Measurements from ENCODE around the gene CCDC137. TPM values are rescaled to one million over a fixed set of nuclear protein-coding genes. Genes with fewer than 3 reads are reported as not detected.

Gene CCDC137
- total RNA-seq, 1 donor from 2014 or later = 12.8 TPM

- no peaks in the 10 kb centered on the region for H3K4me1 ChIP-seq
- no peak overlapping the region for H3K27ac ChIP-seq
- H3K36me3 ChIP-seq = no peaks in the 10 kb centered on the region
- DNase-seq = no peak
- peak overlapping the region; percentile 26 for H3K4me3 ChIP-seq
- H3K9me3 ChIP-seq = no peaks in the 10 kb centered on the region
- H3K27me3 ChIP-seq (ENCODE audit: low read depth) = peaks cover 36% of the 10 kb centered on the region
- peak; percentile 13 to 34 for ATAC-seq
- TF ChIP-seq CTCF (IDR thresholded peaks at IDR 0.05) = no peak
- intact Hi-C loops (cut with DNase I) = no loop called here
These were observed 13.4 kb upstream of the CCDC137 start for GRCh38 chr17:81652906-81653771.

- H3K36me3 ChIP-seq = no peaks in the 10 kb centered on the region
- no peaks in the 10 kb centered on the region for H3K4me1 ChIP-seq
- no peak for TF ChIP-seq CTCF (IDR thresholded peaks at IDR 0.05)
- peaks cover 13% of the 10 kb centered on the region for H3K27me3 ChIP-seq (ENCODE audit: low read depth)
- ATAC-seq = no peak
- no peaks in the 10 kb centered on the region for H3K9me3 ChIP-seq
- no peak for DNase-seq
- H3K4me3 ChIP-seq = no peak overlapping the region
- H3K27ac ChIP-seq = no peak overlapping the region
- intact Hi-C loops (cut with DNase I) = no loop called here
These were observed 11.0 kb upstream of the CCDC137 start for GRCh38 chr17:81655378-81656117.

- no peaks in the 10 kb centered on the region for H3K4me1 ChIP-seq
- ATAC-seq (no peak), DNase-seq (no peak)
These were observed 10.3 kb upstream of the CCDC137 start, which contains the start of gene PDE6G for GRCh38 chr17:81656118-81656743. Gene PDE6G, minus strand, starts transcription at chr17:81656542. Its CDS starts 3,237 bp downstream, at chr17:81653305.

GRCh38 chr17:81656835-81657234 is 9.7 kb upstream of the CCDC137 start:
- peaks cover under 1% of the 10 kb centered on the region for H3K27me3 ChIP-seq (ENCODE audit: low read depth)
- no peaks in the 10 kb centered on the region for H3K9me3 ChIP-seq
- no peaks in the 10 kb centered on the region for H3K4me1 ChIP-seq
- DNase-seq (no peak), ATAC-seq (no peak)
- intact Hi-C loops (cut with DNase I) = no loop called here
- no peak overlapping the region for H3K4me3 ChIP-seq
- H3K36me3 ChIP-seq = no peaks in the 10 kb centered on the region
- H3K27ac ChIP-seq = no peak overlapping the region
- TF ChIP-seq CTCF (IDR thresholded peaks at IDR 0.05) = no peak

More at GRCh38 chr17:81656118-81656743, 10.3 kb upstream of the CCDC137 start, which contains the start of gene PDE6G:
- no peak for TF ChIP-seq CTCF (IDR thresholded peaks at IDR 0.05)
- intact Hi-C loops (cut with DNase I) = no loop called here
- H3K27me3 ChIP-seq (ENCODE audit: low read depth) = peaks cover 6% of the 10 kb centered on the region
- H3K9me3 ChIP-seq = no peaks in the 10 kb centered on the region
- H3K27ac ChIP-seq = no peak within 1 kb of the TSS
- no peaks in the 10 kb centered on the region for H3K36me3 ChIP-seq
- H3K4me3 ChIP-seq = no peak within 1 kb of the TSS

GRCh38 chr17:81659038-81659437 is 7.5 kb upstream of the CCDC137 start:
- no peak for TF ChIP-seq CTCF (IDR thresholded peaks at IDR 0.05)
- no peaks in the 10 kb centered on the region for H3K27me3 ChIP-seq (ENCODE audit: low read depth)
- intact Hi-C loops (cut with DNase I) = no loop called here
- H3K4me3 ChIP-seq = no peak overlapping the region
- ATAC-seq (peak in 1 of 2 donors; percentile 41), DNase-seq (no peak)
- no peaks in the 10 kb centered on the region for H3K36me3 ChIP-seq
- H3K27ac ChIP-seq = no peak overlapping the region
- no peaks in the 10 kb centered on the region for H3K4me1 ChIP-seq
- H3K9me3 ChIP-seq = no peaks in the 10 kb centered on the region

Data from lower lobe of right lung (tissue), 2 donors.